ENCODE results near the gene PCDHGA1.

The PCDHGA1 gene

DNA sequence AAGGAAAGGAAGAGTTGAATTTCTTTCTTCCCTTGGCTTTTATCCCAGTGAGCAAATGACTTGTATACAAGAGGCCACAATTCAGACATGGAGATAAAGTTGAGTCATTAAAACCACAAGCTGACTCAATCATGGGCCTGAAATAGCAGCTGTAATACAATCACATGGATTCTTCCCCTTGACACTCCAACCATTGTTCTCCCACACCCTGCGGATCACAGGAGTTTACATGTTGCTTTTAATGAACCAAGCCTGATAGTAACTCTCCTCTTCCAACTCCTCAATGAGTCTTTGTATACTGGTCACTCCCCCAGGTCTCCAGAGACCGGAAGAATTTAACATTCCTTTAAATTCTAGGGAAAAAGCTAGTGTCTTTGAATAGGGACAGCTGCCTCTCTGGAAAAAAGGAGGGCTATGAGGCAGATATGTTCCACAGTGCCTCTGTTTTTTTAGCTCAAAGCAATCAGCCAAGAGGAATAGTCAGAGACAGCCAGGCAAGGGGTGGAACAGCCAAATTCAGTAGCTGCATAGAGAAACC is 191.0 kb downstream of the PCDHGA1 start:
- in situ Hi-C loops (cut with HindIII; ENCODE audit: low sequenced_read_pairs): loop anchor here (10.0 to 25.0 kb wide), 2 partner anchors 57 to 184 kb away; partner anchors contain the start of genes PCDHGA1, PCDHGA2 and PCDHGA3

DNA sequence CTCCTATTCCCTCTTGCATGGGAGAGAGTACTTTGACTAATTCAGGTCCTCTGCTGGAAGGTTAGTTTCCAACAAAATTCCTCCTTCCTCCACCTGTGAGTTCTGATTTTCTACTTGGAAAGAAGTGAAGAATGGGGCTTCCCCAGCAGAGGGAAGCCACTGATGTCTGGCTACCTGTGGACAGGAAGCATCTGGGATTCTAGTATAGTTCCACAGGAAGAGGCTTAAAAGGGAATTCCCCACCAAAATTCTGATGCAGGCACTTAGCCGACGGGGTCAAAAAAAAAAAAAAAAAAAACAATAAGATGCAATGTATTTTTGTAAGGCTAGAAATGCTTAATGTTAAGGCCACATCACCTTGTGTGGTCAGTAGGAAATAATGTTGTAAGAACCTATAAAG is 192.0 kb downstream of the PCDHGA1 start:
- in situ Hi-C loops (cut with HindIII; ENCODE audit: low sequenced_read_pairs): loop anchor here (10.0 to 25.0 kb wide), 2 partner anchors 58 to 185 kb away; partner anchors contain the start of genes PCDHGA1, PCDHGA2 and PCDHGA3

DNA sequence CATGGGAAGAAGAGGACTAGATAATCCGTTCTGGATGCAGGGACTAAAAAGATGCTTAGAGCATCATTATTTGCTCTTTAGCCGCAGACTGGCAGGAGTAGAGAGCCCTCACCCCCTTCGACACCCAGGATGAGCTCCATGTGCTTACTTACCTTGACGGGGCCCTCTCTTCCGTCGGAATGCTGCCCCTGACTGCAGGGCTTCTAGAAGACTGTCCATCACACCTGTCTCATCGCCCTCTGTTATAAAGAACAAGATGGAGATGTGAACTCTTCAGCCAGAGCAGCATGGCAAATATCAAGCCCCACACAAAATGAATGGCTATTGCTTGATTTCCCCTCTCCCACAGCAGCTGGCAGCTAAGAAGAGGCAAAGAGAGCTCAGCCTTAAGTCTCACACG is 193.7 kb downstream of the PCDHGA1 start:
- in situ Hi-C loops (cut with HindIII; ENCODE audit: low sequenced_read_pairs): loop anchor here (10.0 to 25.0 kb wide), 2 partner anchors 59 to 187 kb away; partner anchors contain the start of genes PCDHGA1, PCDHGA2 and PCDHGA3

DNA sequence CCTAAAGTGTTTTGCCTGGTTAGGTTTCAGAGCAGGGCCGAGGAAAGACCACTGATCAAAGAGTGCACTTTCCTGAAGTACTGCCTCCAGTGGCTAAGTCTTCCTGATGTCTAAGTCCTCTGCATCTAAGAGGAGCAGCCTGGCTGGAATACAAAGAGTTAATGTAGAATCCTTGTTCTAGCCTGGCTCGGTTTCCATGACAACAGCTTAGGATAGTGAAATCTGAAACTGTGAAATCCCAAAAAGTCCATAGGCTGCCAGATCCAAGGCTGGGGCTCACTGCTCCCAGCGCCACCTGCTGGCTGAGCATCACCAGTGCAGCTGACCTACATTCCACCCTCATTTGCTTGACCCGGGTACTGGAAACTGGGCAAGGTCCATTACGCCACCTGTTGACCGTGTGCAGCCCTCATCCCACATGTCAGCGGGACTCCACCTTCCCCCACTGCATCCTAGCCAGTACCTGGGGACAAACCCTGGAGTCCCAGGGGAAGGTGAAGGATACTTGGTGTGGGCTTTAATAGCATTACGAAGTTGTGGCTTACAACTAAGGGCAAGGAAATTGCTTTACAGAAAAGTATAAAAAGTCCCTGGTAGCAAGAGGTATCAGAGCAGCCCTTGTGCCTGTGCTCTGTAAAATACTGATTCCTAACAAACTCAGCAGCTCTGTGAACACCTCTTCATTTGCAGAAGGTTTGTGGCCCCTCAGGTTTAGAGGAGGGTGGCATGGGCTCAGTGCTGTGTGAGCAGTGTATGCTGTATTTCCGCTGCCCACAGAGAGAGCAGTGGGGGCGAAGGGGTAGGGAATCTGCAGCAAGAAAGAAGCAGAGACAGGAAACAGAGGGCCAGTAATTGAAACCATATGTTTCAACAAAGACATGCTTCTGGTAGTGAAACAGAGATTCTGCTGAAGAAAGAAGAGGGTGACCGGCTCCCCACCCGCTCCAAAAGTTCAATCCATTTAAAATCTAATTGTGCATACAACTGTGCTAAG is 194.6 kb downstream of the PCDHGA1 start:
- in situ Hi-C loops (cut with HindIII; ENCODE audit: low sequenced_read_pairs): loop anchor here (10.0 to 25.0 kb wide), 2 partner anchors 60 to 188 kb away; partner anchors contain the start of genes PCDHGA1, PCDHGA2 and PCDHGA3

DNA sequence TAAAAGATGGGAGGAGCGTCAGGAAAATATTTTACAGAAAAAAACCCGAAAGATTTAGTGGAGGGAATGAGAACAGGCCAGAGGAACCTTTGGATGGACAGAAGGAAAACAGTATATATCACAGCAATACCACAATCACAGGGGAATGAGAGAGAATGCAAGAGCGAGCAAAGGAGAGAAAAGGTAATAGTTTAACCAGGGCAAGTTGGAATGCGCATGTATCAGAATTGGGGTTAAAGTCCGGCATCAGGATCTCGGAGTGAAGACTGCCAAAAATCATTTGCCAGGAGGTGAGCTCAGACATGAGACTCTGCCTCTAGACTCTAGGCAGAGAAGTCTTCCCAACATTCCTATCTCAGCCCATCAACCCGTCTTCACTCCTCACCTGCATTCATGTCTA is 195.3 kb downstream of the PCDHGA1 start:
- in situ Hi-C loops (cut with HindIII; ENCODE audit: low sequenced_read_pairs): loop anchor here (10.0 kb wide), 1 partner anchor 61 kb away; no protein-coding TSS in a partner anchor

DNA sequence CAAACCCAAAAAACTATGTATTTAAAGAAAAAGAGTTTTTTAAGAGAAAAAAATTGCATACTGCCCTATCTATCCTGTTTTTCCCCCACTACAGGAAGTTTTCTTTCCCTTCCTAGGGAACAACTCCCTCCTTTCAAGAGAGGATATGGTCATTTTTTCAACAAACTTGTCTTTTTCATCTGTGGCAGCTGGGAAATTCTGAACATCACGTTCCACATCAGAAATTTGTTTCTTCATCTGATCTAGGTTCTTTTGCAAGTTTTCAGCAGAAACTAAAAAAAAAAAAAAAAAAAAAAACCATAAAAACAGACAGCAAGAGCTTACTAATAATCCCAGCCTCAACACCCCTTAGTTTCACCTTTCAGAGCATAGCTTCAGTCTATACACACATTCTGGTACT is 197.1 kb downstream of the PCDHGA1 start:
- in situ Hi-C loops (cut with HindIII; ENCODE audit: low sequenced_read_pairs): loop anchor here (10.0 kb wide), 1 partner anchor 63 kb away; no protein-coding TSS in a partner anchor

DNA sequence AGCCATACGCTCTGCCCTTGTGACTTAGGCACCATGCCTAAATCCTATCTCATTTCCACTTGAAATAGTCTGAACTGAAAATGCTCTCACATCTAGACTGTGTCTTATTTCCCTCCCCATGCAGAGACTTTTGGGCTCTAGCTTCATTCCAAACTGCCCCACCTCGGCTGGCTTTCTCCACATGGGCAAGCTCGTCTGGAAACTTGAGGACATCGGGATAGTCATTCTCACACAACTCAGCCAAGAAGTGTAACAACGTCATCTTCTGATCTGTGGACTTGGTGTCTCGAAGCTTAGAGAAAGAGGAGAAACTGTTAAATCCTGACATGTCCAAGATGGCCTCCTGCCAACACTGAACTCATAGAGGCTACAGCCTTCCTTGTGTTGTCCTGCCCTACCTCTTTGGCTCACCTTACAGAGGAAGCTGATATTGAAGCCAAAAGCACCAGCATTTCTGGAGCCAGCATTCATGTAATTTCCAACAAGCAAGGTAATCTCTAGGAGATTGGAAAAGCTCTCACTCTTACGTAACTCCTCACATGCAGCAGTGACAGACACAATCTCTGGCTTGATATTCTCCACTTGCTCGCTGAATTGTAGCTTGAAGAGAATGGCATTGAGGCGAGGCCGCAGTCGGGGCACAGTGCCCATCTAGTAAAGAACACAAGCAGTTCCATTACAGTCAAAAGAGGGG is 198.1 kb downstream of the PCDHGA1 start:
- in situ Hi-C loops (cut with HindIII; ENCODE audit: low sequenced_read_pairs): loop anchor here (10.0 kb wide), 1 partner anchor 64 kb away; no protein-coding TSS in a partner anchor

DNA sequence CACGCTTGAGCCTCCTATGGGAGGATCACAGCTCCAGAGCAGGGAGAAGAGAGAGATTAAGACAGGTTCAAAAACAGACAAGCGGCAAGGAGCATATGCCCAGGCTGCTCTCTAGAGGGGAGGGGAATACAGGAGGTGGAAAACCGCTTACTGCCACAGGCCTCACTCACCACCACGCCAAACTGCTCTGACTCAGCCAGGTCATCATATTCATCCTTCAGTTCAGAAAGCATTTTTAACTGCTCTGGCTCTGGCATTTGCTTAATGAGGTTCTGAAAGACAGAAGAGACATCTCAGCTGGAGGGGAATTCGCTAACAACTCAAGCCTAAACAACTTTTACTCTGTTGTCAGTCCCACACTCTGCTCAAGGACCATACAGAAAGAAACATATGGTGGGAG is 198.7 kb downstream of the PCDHGA1 start:
- in situ Hi-C loops (cut with HindIII; ENCODE audit: low sequenced_read_pairs): loop anchor here (10.0 kb wide), 1 partner anchor 64 kb away; no protein-coding TSS in a partner anchor

DNA sequence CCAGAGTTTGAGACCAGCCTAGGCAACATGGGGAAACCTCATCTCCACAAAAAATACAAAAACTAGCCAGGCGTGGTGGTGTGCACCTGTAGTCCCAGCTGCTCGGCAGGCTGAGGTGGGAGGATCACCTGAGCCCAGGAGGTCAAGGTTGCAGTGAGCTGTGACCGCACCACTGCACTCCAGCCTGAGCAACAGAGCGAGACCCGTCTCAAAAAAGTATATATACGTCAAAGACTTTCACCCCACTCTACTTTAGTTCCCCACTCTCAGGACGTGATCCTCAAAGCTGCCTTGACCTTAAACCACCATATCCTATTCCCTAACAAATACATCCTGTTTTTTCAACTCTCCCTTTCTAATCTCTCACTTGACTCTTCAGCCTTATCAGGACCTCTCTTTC is 199.6 kb downstream of the PCDHGA1 start:
- in situ Hi-C loops (cut with HindIII; ENCODE audit: low sequenced_read_pairs): loop anchor here (10.0 kb wide), 1 partner anchor 65 kb away; no protein-coding TSS in a partner anchor

DNA sequence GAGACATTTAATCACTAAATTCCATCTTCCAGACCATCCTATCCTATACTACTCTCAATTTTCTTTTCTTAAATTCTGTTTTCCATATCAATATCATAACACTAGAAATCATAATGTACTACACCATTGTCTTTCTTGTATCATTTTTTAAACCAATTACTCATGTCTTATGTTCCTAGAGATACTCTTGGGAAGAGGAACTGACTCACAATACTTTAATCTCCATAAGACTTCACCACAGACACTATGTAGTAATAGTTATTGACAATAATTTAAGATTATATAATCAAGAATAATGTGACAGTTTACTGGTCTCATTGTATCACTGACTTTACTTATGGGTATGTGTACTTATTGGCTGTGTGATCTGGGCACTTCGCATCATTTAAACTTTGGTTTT is 202.4 kb downstream of the PCDHGA1 start:
- in situ Hi-C loops (cut with HindIII; ENCODE audit: low sequenced_read_pairs): no loop called here

DNA sequence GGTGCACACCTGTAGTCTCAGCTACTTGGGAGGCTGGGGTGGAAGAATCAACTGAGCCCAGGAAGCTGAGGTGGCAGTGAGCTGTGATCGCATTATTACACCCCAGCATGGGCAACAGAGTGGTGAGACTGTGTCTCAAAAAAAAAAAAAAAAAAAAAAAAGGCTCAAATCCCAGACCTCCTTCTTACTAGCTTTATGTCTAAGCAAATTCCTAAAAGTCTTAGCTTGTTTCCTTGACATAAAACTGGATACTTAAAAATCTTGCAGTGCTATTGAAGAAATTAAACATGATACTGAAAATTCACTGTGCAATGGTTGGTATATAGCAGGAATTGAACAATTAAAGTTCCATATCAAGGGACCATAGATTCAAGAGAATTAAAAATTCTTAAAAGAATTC is 203.6 kb downstream of the PCDHGA1 start:
- in situ Hi-C loops (cut with HindIII; ENCODE audit: low sequenced_read_pairs): no loop called here

DNA sequence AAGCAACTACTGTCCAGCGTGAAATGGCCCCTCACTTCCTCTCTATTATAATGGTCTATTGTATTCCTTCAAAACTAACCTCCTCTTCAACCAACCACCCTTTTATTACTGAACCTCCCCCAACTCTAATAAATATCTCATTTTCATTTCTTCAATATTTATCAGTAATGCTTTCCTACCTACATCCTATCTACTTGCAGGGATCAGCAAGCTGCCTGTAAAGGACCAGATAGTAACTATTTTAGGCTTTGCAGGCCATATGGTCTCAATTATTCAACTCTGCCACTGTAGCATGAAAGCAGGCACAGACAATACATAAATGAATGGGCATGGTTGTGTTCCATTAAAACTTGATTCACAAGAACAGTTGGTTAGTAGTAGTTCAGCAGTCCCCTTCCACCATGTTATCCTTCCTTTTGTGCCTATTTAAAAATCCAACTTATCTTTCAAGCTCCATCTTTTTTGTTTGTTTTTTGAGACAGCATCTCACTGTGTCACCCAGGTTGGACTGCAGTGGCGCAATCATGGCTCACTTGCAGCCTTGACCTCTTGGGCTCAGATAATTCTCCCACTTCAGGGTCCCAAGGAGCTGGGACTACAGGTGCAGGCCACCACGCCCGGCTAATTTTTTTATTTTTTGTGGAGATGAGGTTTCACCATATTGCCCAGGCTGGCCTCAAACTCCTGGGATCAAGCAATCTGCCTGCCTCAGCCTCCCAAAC is 204.3 kb downstream of the PCDHGA1 start:
- in situ Hi-C loops (cut with HindIII; ENCODE audit: low sequenced_read_pairs): no loop called here

DNA sequence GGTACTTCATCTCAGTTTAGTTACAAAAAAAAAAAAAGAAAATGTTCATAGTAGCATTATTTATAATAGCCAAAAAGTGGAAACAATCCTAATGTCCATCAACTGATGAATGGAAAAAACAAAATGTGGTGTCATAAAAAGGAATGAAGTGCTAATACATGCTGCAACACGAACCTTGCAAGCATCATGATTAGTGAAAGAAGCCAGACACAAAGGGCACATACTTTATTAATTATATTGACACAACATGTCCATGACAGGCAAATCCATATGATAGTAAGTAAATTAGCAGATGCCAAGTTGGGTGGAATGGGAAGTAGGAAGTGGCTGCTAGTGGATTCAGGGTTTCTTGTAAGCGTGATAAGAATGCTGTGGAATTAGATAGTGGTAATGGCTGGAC is 212.7 kb downstream of the PCDHGA1 start:
- in situ Hi-C loops (cut with HindIII; ENCODE audit: low sequenced_read_pairs): no loop called here

DNA sequence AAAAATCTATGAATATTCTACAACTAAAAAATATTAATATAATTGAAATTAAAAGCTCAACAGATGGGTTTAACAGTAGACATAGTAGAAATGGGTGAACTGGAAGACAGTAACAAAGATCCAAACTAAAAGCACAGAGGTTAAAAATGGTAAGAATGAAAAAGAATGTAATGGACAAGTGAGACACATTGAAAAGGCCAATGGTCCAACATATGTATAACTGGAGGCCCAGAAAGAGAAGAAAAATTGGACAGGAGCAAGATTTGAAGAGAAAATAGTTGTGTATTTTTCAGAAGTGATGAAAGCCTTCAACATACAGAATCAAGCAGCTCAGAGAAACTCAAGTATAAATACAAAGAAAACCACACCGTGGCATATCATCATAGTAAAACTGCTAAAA is 217.2 kb downstream of the PCDHGA1 start:
- in situ Hi-C loops (cut with HindIII; ENCODE audit: low sequenced_read_pairs): no loop called here

DNA sequence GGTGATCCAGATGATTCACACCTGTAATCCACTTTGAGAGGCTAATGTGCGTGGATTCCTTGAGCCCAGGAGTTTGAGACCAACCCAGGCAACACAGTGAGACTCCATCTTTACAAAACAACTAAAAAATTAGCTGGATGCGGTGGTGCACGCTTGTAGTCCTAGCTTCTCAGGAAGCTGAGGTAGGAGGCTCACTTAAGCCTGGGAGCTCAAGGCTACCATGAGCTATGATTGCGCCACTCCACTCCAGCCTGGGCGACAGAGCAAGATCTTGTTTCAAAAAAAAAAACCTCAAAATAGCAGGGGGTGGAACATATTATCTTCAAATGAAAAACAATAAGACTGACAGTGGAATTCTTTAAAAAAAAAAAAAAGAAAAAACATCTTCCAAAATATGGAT is 217.6 kb downstream of the PCDHGA1 start:
- in situ Hi-C loops (cut with HindIII; ENCODE audit: low sequenced_read_pairs): no loop called here

DNA sequence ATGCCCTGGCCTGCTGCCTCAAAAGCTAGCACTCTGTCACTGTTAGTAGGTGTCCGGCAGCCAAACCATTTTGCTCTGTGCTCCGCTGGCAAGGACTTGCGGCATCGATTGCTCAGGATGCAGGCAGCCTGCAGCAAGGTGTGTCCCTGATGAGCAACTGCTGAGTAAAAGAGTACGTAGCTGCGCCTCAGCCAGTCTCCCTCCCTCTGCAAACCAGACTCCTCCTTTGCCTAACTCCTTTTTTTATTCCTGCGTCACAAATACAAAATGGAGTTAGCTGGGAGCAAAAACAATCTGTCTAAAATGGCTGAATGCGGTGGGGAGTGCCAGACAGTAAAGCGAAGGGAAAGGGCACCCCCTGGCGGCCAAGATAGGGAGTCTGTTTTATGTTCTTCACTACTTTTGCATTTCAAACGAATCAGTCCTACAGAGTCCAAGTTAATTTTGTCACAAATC is 227.4 kb downstream of the PCDHGA1 start:
- in situ Hi-C loops (cut with HindIII; ENCODE audit: low sequenced_read_pairs): no loop called here

DNA sequence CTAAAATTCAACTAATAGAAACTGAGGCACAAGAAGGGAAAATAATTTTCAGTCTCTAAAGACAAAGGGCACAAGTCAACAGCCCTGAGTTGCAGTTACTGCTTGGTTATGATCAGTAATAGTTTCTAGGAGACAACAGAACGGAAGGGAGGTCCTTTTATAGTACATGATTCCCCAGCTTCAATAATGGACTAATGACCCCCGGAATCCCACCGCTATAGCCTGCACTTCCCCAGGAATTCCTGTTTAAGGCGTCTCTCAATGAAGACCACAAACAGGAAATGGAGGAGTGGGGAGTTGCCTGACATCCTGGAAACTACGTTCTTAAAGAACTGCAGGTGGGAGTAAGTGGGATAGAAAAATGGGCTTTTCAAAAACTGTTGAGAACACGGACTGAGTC is 227.8 kb downstream of the PCDHGA1 start:
- in situ Hi-C loops (cut with HindIII; ENCODE audit: low sequenced_read_pairs): no loop called here

DNA sequence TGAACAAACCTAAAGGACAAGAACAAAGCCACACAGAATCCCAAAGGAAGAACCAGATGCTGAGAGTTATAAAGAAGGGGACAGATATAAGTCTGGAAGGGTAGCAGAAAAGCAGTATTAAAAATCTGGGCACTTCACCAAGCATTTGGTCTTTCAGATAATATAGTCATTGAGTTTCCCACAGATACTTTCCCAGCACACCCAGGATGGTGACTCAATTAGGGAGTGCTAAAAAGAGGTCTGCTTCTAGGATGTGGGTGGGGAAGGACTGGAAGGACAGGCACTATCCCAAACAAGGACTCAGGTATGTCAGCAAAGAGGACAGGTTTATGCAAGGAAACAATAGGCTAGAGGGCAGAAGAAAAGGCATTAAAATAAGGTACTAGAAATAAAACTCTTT is 229.1 kb downstream of the PCDHGA1 start:
- in situ Hi-C loops (cut with HindIII; ENCODE audit: low sequenced_read_pairs): no loop called here

DNA sequence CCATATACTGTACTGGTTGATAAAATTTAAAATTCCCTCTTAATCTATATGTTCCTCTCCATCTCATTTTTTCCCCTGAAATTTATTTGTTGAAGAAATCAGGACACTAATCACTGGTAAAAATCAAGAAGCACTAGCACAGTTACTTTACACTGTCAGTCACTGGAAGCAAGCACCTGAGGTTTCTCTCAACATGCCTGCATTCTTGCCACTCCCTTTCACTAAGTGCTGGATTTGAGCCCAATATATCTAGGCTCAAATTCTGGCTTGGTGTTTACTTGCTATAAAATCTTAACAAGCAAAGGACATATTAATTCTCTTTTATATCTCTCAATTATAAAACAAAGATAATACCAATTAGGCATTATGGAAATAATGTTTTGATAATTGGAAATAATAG is 229.8 kb downstream of the PCDHGA1 start:
- in situ Hi-C loops (cut with HindIII; ENCODE audit: low sequenced_read_pairs): no loop called here

Data from DLD1 (cell line).